Mesenchymal stem cell (in vitro differentiated cells and primary cell): ENCODE results near the gene EPHA1.
A peak's percentile ranks its signal among the peaks of the same experiment; 100 is the strongest.

Source experiments
- DNase-seq: peaks from one replicate; pipeline ENCODE4 v3.0.0-alpha.2; 2013
- H2AFZ ChIP-seq: one replicate; pipeline ENCODE4 v1.6.1; 2013; ENCODE audit warnings: low read depth, mild to moderate bottlenecking, control low read depth, inconsistent platforms, low read length, moderate library complexity
- H2AK5ac ChIP-seq: 2 replicates; pipeline ENCODE4 v1.6.1; 2013; ENCODE audit warnings: low read length, moderate library complexity, mild to moderate bottlenecking, inconsistent platforms; ENCODE audit not compliant: severe bottlenecking
- H2BK120ac ChIP-seq: one replicate; pipeline ENCODE4 v1.6.1; 2013; ENCODE audit warnings: low read depth, mild to moderate bottlenecking, inconsistent platforms, low read length, moderate library complexity
- H2BK12ac ChIP-seq, 2 experiments: one replicate each; pipeline ENCODE4 v1.6.1; 2013; ENCODE audit warnings: inconsistent platforms in 2 of 2, low read length in 2 of 2, mild to moderate bottlenecking in 2 of 2, moderate library complexity in 2 of 2, control low read depth in 1 of 2
- H2BK15ac ChIP-seq: one replicate; pipeline ENCODE4 v1.6.1; 2013; ENCODE audit warnings: mild to moderate bottlenecking, low read depth, inconsistent platforms; ENCODE audit not compliant: poor library complexity, severe bottlenecking
- H2BK5ac ChIP-seq: 2 replicates; pipeline ENCODE4 v1.6.1; 2013; ENCODE audit warnings: low read depth, mild to moderate bottlenecking, low read length, control low read depth, inconsistent platforms; ENCODE audit not compliant: poor library complexity, severe bottlenecking
- H3K14ac ChIP-seq, 2 experiments: one replicate each; pipeline ENCODE4 v1.6.1; 2013; ENCODE audit warnings: inconsistent platforms in 2 of 2, low read length in 2 of 2, control low read depth in 1 of 2, mild to moderate bottlenecking in 1 of 2, moderate library complexity in 1 of 2
- H3K18ac ChIP-seq, 2 experiments: one replicate each; pipeline ENCODE4 v1.6.1; 2013; ENCODE audit warnings: inconsistent platforms in 2 of 2, low read length in 2 of 2, control low read depth in 1 of 2, low read depth in 1 of 2, mild to moderate bottlenecking in 1 of 2
- H3K23ac ChIP-seq, 2 experiments: one replicate each; pipeline ENCODE4 v1.6.1; 2013; ENCODE audit warnings: inconsistent platforms in 2 of 2, low read length in 2 of 2, mild to moderate bottlenecking in 2 of 2, moderate library complexity in 2 of 2, control low read depth in 1 of 2
- H3K27ac ChIP-seq: 2 replicates; pipeline ENCODE4 v1.5.1; 2013; ENCODE audit warnings: mild to moderate bottlenecking, moderate library complexity, low read length, control low read depth, inconsistent platforms; ENCODE audit not compliant: poor library complexity, severe bottlenecking
- H3K27me3 ChIP-seq, 2 experiments: 2 replicates each; pipeline versions ENCODE4 v1.6.1 to v1.7.0; 2013; ENCODE audit warnings: low read length in 2 of 2, mild to moderate bottlenecking in 2 of 2, moderate library complexity in 2 of 2, control low read depth in 1 of 2, inconsistent platforms in 1 of 2; ENCODE audit not compliant: control insufficient read depth in 1 of 2, insufficient read depth in 1 of 2
- H3K36me3 ChIP-seq, 2 experiments: 2 replicates each; pipeline versions ENCODE4 v1.6.1 to v1.7.0; 2013; ENCODE audit warnings: low read length in 2 of 2, control low read depth in 1 of 2, inconsistent platforms in 1 of 2, low read depth in 1 of 2, mild to moderate bottlenecking in 1 of 2; ENCODE audit not compliant: insufficient read depth in 2 of 2, control insufficient read depth in 1 of 2
- H3K4ac ChIP-seq, 2 experiments: one replicate each; pipeline ENCODE4 v1.6.1; 2013; ENCODE audit warnings: inconsistent platforms in 2 of 2, low read length in 2 of 2, mild to moderate bottlenecking in 2 of 2, moderate library complexity in 2 of 2, control low read depth in 1 of 2, low read depth in 1 of 2
- H3K4me1 ChIP-seq: 2 replicates; pipeline ENCODE4 v1.6.1; 2013; ENCODE audit warnings: low read depth, low read length, control low read depth; ENCODE audit not compliant: control insufficient read depth, insufficient read depth
- H3K4me2 ChIP-seq: 2 replicates; pipeline ENCODE4 v1.6.1; 2013; ENCODE audit warnings: low read length, mild to moderate bottlenecking, inconsistent platforms; ENCODE audit not compliant: poor library complexity, severe bottlenecking
- H3K4me3 ChIP-seq, 2 experiments: 2 replicates each; pipeline versions ENCODE4 v1.5.1 to v1.7.0; 2013; ENCODE audit warnings: low read length in 2 of 2, mild to moderate bottlenecking in 2 of 2, control low read depth in 1 of 2, low read depth in 1 of 2; ENCODE audit not compliant: insufficient read depth in 1 of 2
- H3K79me1 ChIP-seq: replicated peaks from 2 replicates; pipeline ENCODE4 v1.6.1; 2013; ENCODE audit warnings: mild to moderate bottlenecking, control low read depth, low read length, inconsistent platforms; ENCODE audit not compliant: poor library complexity, severe bottlenecking
- H3K9ac ChIP-seq: 2 replicates; pipeline ENCODE4 v1.7.0; 2013; ENCODE audit warnings: mild to moderate bottlenecking, low read length, moderate library complexity
- H3K9me3 ChIP-seq: 2 replicates; pipeline ENCODE4 v1.7.0; 2013; ENCODE audit warnings: mild to moderate bottlenecking, low read length; ENCODE audit not compliant: control insufficient read depth
- H4K8ac ChIP-seq: one replicate; pipeline ENCODE4 v1.6.1; 2013; ENCODE audit warnings: inconsistent platforms, mild to moderate bottlenecking, low read length, moderate library complexity
- H4K91ac ChIP-seq: one replicate; pipeline ENCODE4 v1.6.1; 2013; ENCODE audit warnings: mild to moderate bottlenecking, low read length, inconsistent platforms
- WGBS: methylation state at CpG from one replicate; pipeline ENCODE4 v1.1.7; 2013; ENCODE audit warnings: mixed read lengths; 5-methylcytosine and 5-hydroxymethylcytosine counted together

EPHA1 gene

DNA sequence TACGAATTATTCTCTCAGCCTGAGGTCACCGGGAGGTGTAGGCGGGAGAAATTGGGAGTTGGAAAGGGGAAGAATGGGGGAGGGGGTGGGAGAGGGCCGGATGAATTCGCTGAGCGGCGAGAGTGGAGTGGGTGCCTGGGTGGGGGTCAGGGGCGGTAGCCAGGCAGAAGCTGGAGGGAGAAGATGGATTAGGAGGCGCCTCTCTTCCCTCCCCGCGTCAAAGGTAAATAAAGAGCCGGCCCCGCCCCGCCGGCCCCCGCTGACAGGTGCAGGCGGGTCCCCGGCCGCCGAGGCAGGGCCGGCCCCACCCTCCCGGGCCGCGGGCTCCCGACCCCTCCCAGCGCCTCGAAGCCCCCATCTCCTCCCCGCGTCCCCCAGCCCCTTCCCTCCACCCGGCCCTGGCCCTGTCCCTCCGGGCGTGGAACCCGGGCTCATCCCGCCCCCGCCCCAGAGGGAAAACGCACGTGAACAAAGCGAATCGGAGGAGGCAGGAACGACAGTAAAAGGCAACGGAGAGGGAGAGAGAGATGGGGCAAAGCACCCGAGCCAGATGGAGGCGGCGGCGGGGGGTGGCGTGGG lies 47.0 kb downstream of the EPHA1 start:
- Histone ChIP-seq H3K14ac (no peak overlapping the region), H3K79me1 (no peaks in the 10 kb centered on the region), H3K9ac (no peak overlapping the region), H3K9me3 (no peaks in the 10 kb centered on the region), H2AK5ac (no peak overlapping the region), H2AFZ (peak overlapping the region; percentile 91), H3K36me3 (peaks cover 0 to 19% of the 10 kb centered on the region in 2 experiments), H3K4me1 (peaks cover 17% of the 10 kb centered on the region), H3K4me3 (peak overlapping the region; percentile 12 to 83), H3K18ac (no peak overlapping the region), H3K27me3 (peaks cover 35 to 74% of the 10 kb centered on the region in 2 experiments), H3K4me2 (peak overlapping the region; percentile 69), H2BK12ac (no peak overlapping the region), H3K4ac (no peak overlapping the region), H3K23ac (no peak overlapping the region), H3K27ac (no peak overlapping the region), H2BK5ac (no peak overlapping the region), H2BK15ac (peak overlapping the region; percentile 16), H2BK120ac (no peak overlapping the region), H4K8ac (no peak overlapping the region), H4K91ac (no peak overlapping the region)
- no peak for DNase-seq
- WGBS: under 1% methylated on average over 24 of the region's 46 CpGs

DNA sequence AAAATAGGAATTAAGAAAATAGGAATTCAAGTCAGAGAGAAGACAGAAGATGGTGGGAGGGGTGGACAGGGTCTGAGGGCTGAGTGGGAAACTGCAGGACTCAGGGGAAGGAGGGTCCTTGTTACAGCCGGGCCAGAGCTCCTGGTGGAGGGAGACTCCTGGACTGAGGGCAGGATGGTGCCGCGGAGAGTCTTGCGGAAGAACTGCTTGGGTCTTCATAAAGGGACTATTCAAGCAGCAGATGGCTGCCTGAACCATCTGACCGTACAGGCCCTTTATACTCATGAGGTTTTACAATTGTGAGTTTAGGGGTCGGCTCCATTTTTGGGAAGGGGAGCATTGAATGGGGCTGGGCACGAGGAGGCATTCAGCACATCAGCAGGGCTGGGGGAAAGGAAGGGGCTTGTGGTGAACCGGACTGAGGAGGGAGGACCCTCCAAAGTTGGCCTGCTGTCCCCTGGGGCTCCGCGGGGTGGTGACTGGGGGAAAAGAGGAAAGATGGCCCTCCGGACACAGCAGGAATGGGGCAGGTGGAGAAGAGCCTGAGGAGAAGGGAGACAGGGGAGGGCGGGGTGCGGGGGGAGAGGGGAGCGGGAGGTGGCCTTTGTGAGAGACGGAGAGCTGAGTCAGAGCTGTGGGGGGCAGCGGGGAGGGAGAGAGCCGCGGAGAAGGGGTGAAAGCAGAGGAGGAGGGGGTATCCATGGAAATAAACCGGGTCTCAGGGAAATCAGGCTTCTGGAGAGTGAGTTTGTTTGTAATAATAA lies 47.7 kb downstream of the EPHA1 start:
- no peak overlapping the region for H2AK5ac ChIP-seq
- no peak overlapping the region for H3K27ac ChIP-seq
- no peaks in the 10 kb centered on the region for H3K9me3 ChIP-seq
- H3K9ac ChIP-seq: no peak overlapping the region
- no peak overlapping the region for H2BK120ac ChIP-seq
- H4K91ac ChIP-seq: no peak overlapping the region
- H4K8ac ChIP-seq: no peak overlapping the region
- peaks cover 0 to 26% of the 10 kb centered on the region in 2 experiments for H3K36me3 ChIP-seq
- no peak overlapping the region for H2BK5ac ChIP-seq
- H2BK12ac ChIP-seq: no peak overlapping the region
- H3K4ac ChIP-seq: no peak overlapping the region
- H3K4me3 ChIP-seq: peak overlapping the region in 1 of 2 experiments; percentile 60
- no peak overlapping the region for H2BK15ac ChIP-seq
- H3K14ac ChIP-seq: no peak overlapping the region
- peak overlapping the region; percentile 69 for H3K4me2 ChIP-seq
- H3K4me1 ChIP-seq: peaks cover 17% of the 10 kb centered on the region
- no peaks in the 10 kb centered on the region for H3K79me1 ChIP-seq
- H2AFZ ChIP-seq: no peak overlapping the region
- no peak overlapping the region for H3K23ac ChIP-seq
- 27% methylated on average over 19 of the region's 19 CpGs for WGBS
- H3K27me3 ChIP-seq: peaks cover 35 to 74% of the 10 kb centered on the region in 2 experiments
- H3K18ac ChIP-seq: no peak overlapping the region
- no peak for DNase-seq

DNA sequence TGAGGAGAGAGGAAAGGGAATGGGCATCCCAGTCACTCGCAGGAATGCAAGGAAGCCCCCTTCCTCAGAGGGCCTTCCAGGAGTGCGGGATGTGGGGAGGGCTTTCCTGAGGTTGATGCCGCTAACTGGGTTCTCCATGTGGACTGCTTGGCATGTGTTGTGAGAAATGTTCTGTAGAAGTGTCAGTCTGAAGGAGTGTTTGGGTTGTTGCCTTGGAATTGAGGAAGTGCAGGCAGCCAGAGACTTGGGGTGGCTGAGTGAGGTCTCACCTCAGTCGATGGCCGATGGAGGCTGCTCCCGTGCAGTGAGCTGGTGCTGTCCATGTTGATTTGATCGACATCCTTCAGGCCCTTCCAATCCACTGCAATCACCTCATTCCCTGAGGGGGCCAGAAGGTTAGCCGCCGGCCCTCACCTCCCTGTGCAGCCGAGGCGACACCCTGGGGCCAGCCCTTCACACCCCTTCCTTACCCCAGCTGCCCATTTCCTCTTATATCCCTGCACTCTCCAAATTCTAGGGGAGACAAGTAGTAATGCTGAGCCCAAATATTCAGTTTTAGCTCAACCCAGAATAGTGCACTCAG lies 48.8 kb downstream of the EPHA1 start:
- Histone ChIP-seq H3K79me1 (no peaks in the 10 kb centered on the region), H3K4me1 (peaks cover 17% of the 10 kb centered on the region)
- 74% methylated on average over 8 of the region's 11 CpGs for WGBS

DNA sequence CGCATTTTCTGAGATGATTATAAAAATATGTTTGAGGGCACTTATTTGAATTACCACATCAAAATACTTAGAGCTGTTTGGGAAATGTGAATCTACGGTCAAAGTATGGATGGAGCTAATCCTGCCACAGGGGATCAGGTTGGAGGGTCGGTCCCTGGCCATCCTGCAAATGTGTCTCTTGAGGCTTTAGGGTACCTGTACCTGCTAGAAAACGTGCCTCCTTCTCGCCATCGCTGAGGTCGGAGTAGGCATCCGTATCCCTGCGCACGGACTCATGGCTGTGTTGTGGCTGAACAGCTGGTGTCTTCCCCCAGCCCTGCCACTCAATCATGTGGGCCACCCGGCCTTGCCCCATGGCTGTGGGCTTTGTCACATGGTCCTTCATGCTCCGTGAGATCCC lies 50.0 kb downstream of the EPHA1 start:
- no peak overlapping the region for H3K18ac ChIP-seq
- peaks cover 17% of the 10 kb centered on the region for H3K4me1 ChIP-seq
- no peak overlapping the region for H3K23ac ChIP-seq
- no peak overlapping the region for H3K4me3 ChIP-seq
- H3K79me1 ChIP-seq: no peaks in the 10 kb centered on the region
- H4K8ac ChIP-seq: no peak overlapping the region
- no peak overlapping the region for H3K9ac ChIP-seq
- no peak overlapping the region for H2BK12ac ChIP-seq
- H3K36me3 ChIP-seq: peaks cover 0 to 31% of the 10 kb centered on the region in 2 experiments
- no peak overlapping the region for H2BK5ac ChIP-seq
- WGBS: 94% methylated on average over 10 of the region's 12 CpGs
- H3K4ac ChIP-seq: no peak overlapping the region
- no peak for DNase-seq
- H3K27ac ChIP-seq: no peak overlapping the region
- no peak overlapping the region for H3K14ac ChIP-seq
- H2BK15ac ChIP-seq: no peak overlapping the region
- H2AFZ ChIP-seq: no peak overlapping the region
- no peak overlapping the region for H3K4me2 ChIP-seq
- H3K27me3 ChIP-seq: peaks cover 19 to 76% of the 10 kb centered on the region in 2 experiments
- no peak overlapping the region for H4K91ac ChIP-seq
- no peaks in the 10 kb centered on the region for H3K9me3 ChIP-seq
- no peak overlapping the region for H2AK5ac ChIP-seq
- no peak overlapping the region for H2BK120ac ChIP-seq

More for the DNA sequence above, 48.8 kb downstream of the EPHA1 start:
- no peak for DNase-seq
- Histone ChIP-seq H2BK15ac (no peak overlapping the region), H4K91ac (no peak overlapping the region), H3K23ac (no peak overlapping the region), H4K8ac (no peak overlapping the region), H2BK120ac (no peak overlapping the region), H3K36me3 (peaks cover 0 to 31% of the 10 kb centered on the region in 2 experiments), H3K18ac (no peak overlapping the region), H3K4me3 (no peak overlapping the region), H3K9me3 (no peaks in the 10 kb centered on the region), H2AFZ (no peak overlapping the region), H3K9ac (no peak overlapping the region), H3K14ac (no peak overlapping the region), H3K27ac (no peak overlapping the region), H2AK5ac (no peak overlapping the region), H3K4me2 (no peak overlapping the region), H3K4ac (no peak overlapping the region), H2BK12ac (no peak overlapping the region), H2BK5ac (no peak overlapping the region), H3K27me3 (peaks cover 31 to 77% of the 10 kb centered on the region in 2 experiments)
